Amniotic epithelial cell (primary cell): ENCODE results near the gene KCNC4.

ENCODE experiments used
- DNase-seq: peaks from one replicate; pipeline ENCODE4 v3.0.0-alpha.2; 2010; ENCODE audit warnings: low read depth

The KCNC4 gene

GRCh38 chr1:110230381-110231199 lies 20.5 kb downstream of the KCNC4 start:
- peak; percentile 32 for DNase-seq

- DNase-seq = no peak
Measured at GRCh38 chr1:110233861-110234260, 23.7 kb downstream of the KCNC4 start.

- DNase-seq = no peak
Measured at GRCh38 chr1:110234691-110235090, 24.6 kb downstream of the KCNC4 start.

GRCh38 chr1:110235181-110235833 lies 25.2 kb downstream of the KCNC4 start:
- DNase-seq = no peak

- DNase-seq = peak; percentile 94
Measured at GRCh38 chr1:110235834-110236682, 25.9 kb downstream of the KCNC4 start.

- peak; percentile 65 for DNase-seq
Measured at GRCh38 chr1:110237386-110238152, 27.5 kb downstream of the KCNC4 start.

- no peak for DNase-seq
Measured at GRCh38 chr1:110239441-110240430, 29.6 kb downstream of the KCNC4 start.

- DNase-seq = no peak
Measured at GRCh38 chr1:110240476-110241210, 30.5 kb downstream of the KCNC4 start.

GRCh38 chr1:110241516-110241915 lies 31.4 kb downstream of the KCNC4 start:
- no peak for DNase-seq

GRCh38 chr1:110242062-110242461 lies 31.9 kb downstream of the KCNC4 start:
- no peak for DNase-seq

- no peak for DNase-seq
Measured at GRCh38 chr1:110242731-110243130, 32.6 kb downstream of the KCNC4 start.

GRCh38 chr1:110243146-110243545 lies 33.0 kb downstream of the KCNC4 start:
- no peak for DNase-seq

- DNase-seq = no peak
Measured at GRCh38 chr1:110243574-110243973, 33.5 kb downstream of the KCNC4 start.

GRCh38 chr1:110245876-110246620 lies 35.9 kb downstream of the KCNC4 start:
- no peak for DNase-seq

GRCh38 chr1:110248746-110249145 lies 38.6 kb downstream of the KCNC4 start:
- DNase-seq = no peak

GRCh38 chr1:110249256-110249655 lies 39.1 kb downstream of the KCNC4 start:
- DNase-seq = no peak

GRCh38 chr1:110250008-110250407 lies 39.9 kb downstream of the KCNC4 start:
- DNase-seq = no peak

GRCh38 chr1:110250749-110251148 lies 40.6 kb downstream of the KCNC4 start:
- no peak for DNase-seq

- DNase-seq = no peak
Measured at GRCh38 chr1:110253213-110253612, 43.1 kb downstream of the KCNC4 start.
